DND-41 (cell line): Measurements from ENCODE around the gene FAF1.
"Not testable (repeated sequence)": the region's sequence is repeated elsewhere in the genome, so short reads cannot be mapped to it uniquely, and the experiment has no call there.

Experiments used
- CTCF ChIP-seq: IDR thresholded peaks from 2 replicates; pipeline ENCODE4 v1.5.1; 2012; ENCODE audit warnings: borderline replicate concordance, low read length, moderate library complexity, mild to moderate bottlenecking; ENCODE audit not compliant: poor library complexity, severe bottlenecking; ENCODE audit errors: extremely low read depth
- EZH2 ChIP-seq: IDR thresholded peaks from 3 replicates; pipeline ENCODE4 v1.6.1; 2012; ENCODE audit warnings: borderline replicate concordance, low read depth, mild to moderate bottlenecking, moderate library complexity, low read length, inconsistent platforms; ENCODE audit not compliant: severe bottlenecking

- not testable (repeated sequence) for TF ChIP-seq CTCF, EZH2
Observed at GRCh38 chr1:50864845-50865244, 95.2 kb downstream of the FAF1 start.
